NK-92 (cell line): ENCODE data around the gene SH3BP5L.
"Not testable (repeated sequence)": the region's sequence is repeated elsewhere in the genome, so short reads cannot be mapped to it uniquely, and the experiment has no call there.

ENCODE experiments used
- DNase-seq: peaks from one replicate; lab custom pipeline; 2025; ENCODE audit not compliant: unreplicated experiment; lab: John Stamatoyannopoulos, UW

The SH3BP5L gene

GRCh38 chr1:248830718-248831017 is 5.0 kb upstream of the SH3BP5L start:
- DNase-seq, result not testable (repeated sequence)

- no peak for DNase-seq
These were observed 3.1 kb upstream of the SH3BP5L start for GRCh38 chr1:248828845-248829244.

DNA sequence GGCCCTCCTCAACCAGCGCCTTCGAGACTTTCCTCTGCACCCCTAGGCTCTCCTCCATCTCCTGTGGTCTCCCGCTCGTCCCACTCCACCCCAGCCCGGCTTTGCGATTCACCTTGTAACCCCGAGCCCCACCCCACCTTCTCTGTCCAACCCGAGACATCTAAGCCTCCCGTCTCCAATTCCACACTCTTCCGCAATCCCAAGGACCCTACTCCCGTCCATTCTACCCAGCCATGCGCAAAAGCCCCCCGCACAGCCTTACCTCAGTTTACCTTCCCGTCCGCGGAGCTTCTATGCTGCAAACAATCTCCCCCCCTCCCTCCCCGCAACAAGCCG is 174 bp downstream of the SH3BP5L start:
- no peak for DNase-seq

DNA sequence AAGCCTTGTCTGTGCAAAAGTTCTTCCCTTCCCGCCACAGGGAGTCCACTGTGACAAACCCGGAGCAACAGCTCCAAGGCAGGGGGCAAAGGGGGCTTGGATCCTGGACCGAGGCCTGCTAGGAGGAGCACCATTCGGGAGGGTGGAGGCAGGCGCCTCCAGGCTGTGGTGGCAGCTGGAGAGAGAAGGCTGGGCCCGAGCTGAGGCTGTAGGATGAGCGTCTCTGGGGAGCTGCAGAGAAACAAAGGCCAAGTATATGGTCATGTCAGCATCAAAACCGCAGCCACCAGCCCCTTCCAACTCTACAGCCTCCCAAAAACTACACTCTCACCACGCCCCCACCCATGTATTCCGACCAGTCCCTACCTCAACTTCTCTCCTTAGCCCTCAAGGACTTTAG is 579 bp downstream of the SH3BP5L start:
- no peak for DNase-seq

GRCh38 chr1:248824701-248825100 is 1.0 kb downstream of the SH3BP5L start:
- no peak for DNase-seq

- DNase-seq, result no peak
These were observed 1.4 kb downstream of the SH3BP5L start for GRCh38 chr1:248824301-248824700.

GRCh38 chr1:248823517-248824001 is 2.2 kb downstream of the SH3BP5L start:
- no peak for DNase-seq

DNA sequence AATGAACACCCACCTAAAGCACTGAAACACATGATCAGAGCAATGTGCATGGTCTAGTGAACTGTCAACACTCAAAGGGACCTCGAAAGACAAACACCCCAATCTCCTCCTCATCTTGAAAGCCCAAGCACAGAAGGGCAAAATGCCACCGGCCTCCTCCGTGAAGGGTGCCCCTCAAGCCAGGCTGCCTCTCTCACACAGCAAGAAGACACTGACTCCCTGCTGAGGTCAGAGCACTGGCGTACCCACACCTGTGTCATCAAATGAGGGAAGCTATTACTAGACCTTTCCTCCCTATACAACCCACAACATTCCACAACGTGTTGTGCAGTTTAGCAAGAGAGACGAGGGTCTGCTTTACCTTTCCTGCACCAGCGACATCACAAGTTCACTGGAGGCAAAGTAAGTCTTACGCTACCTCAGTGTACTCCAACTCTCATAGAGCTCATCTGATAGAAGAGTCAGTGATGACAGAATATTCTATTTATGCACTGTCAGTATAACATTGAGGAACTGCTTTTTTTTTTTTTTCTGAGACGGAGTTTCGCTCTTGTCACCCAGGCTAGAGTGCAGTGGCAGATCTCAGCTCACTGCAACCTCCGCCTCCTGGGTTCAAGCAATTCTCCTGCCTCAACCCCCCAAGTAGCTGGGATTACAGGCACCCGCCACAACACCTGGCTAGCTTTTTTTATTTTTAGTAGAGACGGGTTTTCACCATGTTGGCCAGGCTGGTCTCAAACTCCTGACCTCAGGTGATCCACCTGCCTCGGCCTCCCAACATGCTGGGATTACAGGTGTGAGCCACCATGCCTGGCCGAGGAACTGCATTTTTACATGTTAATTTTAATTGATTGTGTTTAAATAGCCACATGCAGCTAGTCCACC is 3.3 kb downstream of the SH3BP5L start:
- no peak for DNase-seq

DNA sequence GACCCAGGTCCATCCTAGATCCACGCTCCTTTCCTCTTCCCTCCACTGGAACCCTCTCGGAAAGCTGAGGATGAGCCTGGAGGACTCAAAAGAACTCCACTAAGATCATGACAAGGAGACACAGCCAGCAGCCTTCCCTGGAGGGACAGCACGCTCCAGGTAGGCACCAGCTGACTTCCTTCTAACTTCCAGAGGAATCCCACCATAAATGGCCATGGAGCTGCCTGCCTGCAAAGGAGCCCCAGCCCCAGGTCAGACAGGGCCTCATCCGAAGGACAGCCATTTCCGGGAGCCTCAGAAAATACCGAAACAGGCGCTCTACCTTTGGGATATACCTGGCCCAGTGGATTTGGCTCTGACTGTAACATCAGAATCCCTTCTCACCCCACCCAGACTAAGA is 4.1 kb downstream of the SH3BP5L start:
- DNase-seq, result no peak

DNA sequence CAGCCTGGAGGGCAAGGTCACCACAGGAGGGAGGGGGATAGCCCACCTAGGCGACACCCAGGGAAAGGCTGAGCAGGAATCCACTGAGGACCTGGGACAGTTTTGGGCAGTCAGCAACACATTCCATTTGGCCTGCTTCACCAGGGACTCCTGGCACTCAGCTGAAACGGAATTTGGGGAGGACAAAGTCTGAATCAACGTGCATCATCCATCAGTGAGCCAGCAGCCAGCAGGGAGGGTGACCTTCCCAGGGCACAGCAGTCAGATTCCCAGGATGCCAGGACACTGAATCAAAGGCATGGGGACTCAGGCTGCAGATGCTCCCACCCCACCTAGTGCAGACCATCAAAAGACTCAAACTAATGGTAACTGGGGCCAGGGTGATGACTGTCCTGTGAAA is 4.6 kb downstream of the SH3BP5L start:
- no peak for DNase-seq

GRCh38 chr1:248820041-248820585 is 5.6 kb downstream of the SH3BP5L start:
- no peak for DNase-seq

DNA sequence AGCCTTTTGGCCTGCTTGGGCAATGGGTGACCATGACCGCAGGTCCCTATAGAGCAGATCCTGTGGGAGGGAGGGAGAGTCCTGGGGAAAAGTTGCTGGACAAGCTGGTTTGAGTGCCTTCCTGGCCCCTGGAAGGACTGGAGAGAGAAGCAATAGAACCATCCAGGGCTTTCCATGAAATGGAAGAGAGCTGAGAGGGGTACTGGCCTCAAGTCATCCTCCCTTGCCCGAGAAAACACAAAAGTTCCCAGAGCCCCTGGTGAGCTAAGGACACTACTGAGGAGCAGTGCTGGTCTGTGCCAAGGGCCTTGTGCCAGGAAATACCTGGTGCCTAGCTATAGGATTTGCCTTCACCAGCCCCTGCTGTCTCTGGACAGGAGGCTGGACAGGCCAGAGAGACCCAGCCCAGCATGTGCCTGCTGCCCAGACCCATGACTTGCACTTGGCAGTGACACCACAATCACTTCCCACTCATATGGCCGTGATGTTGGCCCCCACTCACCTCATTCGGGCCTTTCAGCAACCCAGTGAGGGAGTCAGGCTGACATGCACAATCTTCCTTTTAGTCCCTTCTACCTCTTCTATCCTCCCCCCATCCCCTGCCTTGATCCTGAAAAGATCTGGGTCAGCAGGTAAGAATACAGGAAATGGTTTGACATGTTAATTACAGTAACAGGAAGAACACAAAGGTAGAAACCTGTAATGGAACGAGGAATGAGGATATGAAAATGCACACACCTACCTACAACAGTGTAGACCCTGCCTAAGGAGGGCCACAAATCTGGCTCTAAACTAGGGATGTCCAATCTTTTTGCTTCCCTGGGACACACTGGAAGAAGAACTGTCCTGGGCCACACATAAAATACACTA is 7.0 kb downstream of the SH3BP5L start:
- no peak for DNase-seq

GRCh38 chr1:248817065-248817464 is 8.7 kb downstream of the SH3BP5L start:
- no peak for DNase-seq

DNA sequence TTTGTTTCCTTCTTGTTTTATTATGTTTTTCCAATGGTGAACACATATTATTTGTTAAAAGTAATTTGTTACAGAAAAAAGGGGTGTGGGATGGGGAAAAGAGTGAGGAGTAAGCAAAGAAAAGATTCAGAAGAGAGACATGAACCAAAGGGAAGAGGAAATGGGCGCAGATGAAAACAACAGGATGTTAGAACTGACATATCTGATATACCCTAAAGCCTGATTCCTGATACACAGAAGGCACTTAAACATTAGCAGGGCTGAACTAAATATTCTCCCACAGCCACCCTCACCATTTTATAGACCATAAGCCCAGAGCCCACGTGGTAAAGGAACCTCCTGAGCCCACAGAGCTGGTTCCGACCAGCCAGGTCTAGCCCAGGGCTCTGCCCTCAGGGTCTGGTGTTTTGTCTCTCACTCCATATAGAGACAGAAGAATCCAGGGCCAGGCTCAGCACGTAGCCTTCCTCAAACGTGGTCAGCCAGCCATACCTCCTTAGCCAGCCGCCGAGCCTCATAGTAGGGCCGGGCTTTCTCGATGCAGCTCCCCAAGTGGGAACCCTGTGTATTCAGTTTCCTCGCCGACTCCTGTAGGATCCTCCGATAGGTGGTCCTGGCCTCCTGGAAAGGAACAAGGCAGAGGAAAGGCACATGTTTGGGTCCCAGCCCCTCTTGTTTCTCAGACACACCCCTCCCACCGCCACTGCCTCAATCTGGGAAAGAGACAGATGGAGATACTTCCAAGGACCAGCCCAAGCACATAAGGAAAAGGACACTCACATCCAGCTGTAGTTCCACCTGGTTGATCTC is 9.5 kb downstream of the SH3BP5L start:
- DNase-seq, result no peak

DNA sequence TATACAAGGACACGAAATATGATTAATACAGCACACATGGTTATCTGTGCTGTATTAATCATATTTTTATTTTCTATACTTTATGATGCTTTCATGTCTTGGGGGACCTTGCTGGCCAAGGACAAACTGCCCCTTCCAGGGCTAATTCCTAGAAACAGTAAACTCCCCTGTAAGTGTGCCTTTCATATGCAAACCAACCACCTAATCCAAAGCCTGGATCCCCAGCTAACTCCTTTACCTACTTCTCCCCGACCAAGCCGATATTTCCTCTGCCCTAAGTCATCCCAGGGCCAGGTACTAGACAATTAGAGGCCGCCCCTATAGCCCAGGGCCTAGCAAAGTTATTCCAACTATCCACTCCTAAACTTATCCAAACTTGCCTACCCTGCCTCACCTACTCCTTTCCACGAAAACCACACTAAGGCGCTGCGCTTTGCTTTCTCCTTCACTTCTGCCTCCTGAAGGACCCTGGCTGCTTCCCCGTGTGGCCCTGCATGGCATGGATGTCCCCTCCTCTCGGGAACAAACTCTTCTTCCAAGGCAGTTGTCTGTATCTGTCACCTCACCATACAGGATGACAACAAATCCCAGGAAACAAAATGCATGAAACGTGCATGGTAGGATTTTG is 10.2 kb downstream of the SH3BP5L start:
- no peak for DNase-seq

- DNase-seq, result no peak
These were observed 11.4 kb downstream of the SH3BP5L start for GRCh38 chr1:248814351-248814750.

GRCh38 chr1:248813546-248813945 is 12.2 kb downstream of the SH3BP5L start:
- no peak for DNase-seq

DNA sequence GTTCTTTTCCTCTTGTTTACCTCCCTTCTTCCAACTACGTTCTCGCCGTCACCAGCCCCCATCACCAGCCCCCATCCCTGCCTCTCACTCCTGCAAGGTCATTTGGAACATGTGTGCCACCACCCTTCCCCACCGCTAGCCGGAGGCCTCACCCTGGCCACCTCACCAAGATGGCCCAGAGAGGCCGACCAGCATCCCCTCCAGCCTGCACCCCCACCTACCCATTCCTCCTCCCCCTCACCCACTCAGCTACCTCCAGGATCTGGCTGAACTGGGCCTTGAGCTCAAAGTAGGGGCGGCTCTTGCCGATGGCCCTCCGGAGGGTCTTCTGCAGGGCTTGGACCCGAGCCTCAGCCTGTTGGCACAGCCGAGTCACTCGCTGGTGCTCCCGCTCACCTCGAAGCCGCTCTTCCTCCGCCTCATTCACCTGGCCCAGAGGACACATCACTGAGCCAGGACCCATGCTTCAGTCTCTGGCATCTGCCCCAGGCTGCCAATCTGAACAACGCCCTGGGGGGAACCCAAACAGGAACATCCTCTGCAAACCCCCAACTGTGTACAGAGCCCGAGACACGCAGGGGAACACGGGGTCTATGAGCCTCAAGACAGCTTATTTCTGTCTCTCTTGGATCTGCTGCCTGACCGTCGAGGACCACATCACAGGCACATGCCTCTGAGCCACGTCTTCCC is 12.8 kb downstream of the SH3BP5L start:
- DNase-seq, result no peak

DNA sequence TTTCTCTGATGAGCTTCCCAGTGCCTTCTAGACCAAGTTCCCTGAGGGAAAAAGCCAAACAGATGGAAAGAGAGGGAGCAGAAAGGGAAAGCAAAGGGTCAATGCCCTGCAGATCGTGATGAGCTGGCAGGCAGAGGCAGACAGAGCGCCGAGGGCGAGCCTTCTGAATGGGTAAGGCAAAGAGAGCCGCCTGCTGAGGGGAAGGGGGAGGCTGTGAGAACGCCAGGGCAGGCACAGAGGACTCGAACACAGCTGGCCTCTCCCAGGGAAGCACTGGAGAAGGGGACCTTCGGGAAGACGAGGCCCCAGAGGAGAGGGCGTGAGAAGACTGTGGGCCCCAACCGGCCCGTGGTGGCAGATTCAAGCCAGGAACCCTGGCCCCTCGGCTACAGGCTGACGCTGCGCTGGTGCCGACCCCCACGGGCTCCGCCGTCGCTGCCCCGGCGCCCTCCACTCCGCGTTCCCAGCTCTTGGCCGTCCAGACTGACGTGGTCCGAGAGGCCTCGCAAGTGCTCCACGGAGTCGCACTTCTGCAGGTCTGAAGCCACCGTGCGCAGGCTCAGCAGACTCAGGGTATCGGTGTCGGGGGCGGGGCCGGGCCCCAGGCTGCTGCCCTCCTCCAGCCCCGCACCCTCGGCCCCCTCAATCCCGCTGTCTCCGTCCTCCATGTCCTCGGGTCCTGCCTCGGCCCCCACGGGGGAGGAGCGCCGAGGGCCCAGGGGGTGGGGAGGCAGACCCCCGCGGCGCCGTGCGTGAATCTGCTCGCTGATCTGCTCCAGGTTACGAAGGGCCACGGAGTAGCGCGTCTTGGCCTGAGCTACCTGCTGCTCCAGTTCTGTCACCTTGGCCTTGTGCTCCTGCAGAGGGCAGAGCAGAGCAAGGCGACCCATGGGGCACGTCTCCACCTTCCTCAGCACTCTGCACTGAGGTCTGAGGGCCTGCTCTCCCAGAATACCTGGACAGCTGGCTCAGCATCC is 13.9 kb downstream of the SH3BP5L start:
- DNase-seq, result no peak
